Effector memory CD4-positive, alpha-beta T cell (primary cell): ENCODE measurements around the gene SH3BGRL3.

Experiments used
- DNase-seq, 3 donors: peaks; one replicate each; pipeline ENCODE4 v3.0.0-alpha.2; 2020
- H3K27ac ChIP-seq: 2 replicates; pipeline ENCODE4 v1.7.0; 2013; ENCODE audit warnings: mild to moderate bottlenecking, low read length, moderate library complexity; ENCODE audit not compliant: insufficient read depth, poor library complexity, severe bottlenecking
- H3K27me3 ChIP-seq: replicated peaks from 2 replicates; pipeline ENCODE4 v1.7.0; 2013; ENCODE audit warnings: mild to moderate bottlenecking, low read length; ENCODE audit not compliant: insufficient read depth, control insufficient read depth, poor library complexity, severe bottlenecking
- H3K36me3 ChIP-seq: 2 replicates; pipeline ENCODE4 v1.7.0; 2013; ENCODE audit warnings: mild to moderate bottlenecking, low read length, moderate library complexity; ENCODE audit not compliant: control insufficient read depth, insufficient read depth
- H3K4me1 ChIP-seq: 2 replicates; pipeline ENCODE4 v1.7.0; 2013; ENCODE audit warnings: low read length, mild to moderate bottlenecking; ENCODE audit not compliant: control insufficient read depth, insufficient read depth, poor library complexity, severe bottlenecking
- H3K4me3 ChIP-seq: 2 replicates; pipeline ENCODE4 v1.7.0; 2013; ENCODE audit warnings: low read length, low read depth, mild to moderate bottlenecking; ENCODE audit not compliant: insufficient read depth, poor library complexity, severe bottlenecking
- H3K9me3 ChIP-seq: 2 replicates; pipeline ENCODE4 v1.7.0; 2013; ENCODE audit warnings: mild to moderate bottlenecking, low read length, moderate library complexity; ENCODE audit not compliant: control insufficient read depth

The SH3BGRL3 gene

DNA sequence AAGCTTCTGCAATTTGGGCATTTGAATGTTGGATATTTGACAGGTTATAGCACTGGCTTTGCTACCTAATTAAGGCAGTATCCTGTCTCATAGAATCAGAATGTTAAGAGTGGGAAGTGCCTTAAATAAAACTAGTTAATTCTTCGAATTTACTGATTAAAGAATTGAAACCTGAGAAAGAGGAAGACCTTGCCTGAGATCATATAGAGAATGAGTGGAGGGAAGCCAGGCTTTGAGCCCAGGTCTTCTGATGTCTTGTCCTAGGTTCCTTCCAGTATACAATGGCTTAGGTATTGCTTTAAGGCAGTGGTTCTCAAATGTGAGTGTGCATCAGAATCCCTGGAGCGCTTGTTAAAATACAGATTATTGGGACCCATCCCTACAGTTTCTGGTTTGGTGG, 20.9 kb upstream of the SH3BGRL3 start:
- H3K27ac ChIP-seq = no peak overlapping the region
- DNase-seq = no peak
- H3K27me3 ChIP-seq = no peaks in the 10 kb centered on the region
- no peak overlapping the region for H3K4me3 ChIP-seq
- H3K36me3 ChIP-seq = peaks cover 43% of the 10 kb centered on the region
- H3K4me1 ChIP-seq = no peaks in the 10 kb centered on the region
- H3K9me3 ChIP-seq = no peaks in the 10 kb centered on the region

DNA sequence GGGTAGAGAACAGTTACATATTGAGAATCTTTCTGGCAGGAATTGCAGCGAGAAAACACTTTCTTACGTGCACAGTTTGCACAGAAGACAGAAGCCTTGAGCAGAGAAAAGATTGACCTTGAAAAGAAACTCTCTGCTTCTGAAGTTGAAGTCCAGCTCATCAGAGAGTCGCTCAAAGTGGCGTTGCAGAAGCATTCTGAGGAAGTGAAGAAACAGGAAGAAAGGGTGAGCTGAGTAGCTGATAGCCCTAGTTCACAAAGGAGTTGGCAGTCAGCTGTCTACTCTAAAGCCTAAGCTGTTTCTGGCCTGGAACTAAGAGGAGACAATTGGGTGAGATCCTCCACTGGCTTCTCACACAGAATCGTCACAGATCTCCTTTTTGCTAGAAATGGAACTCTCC, 20.3 kb upstream of the SH3BGRL3 start:
- H3K27me3 ChIP-seq = no peaks in the 10 kb centered on the region
- no peak for DNase-seq
- H3K27ac ChIP-seq = no peak overlapping the region
- no peaks in the 10 kb centered on the region for H3K4me1 ChIP-seq
- H3K9me3 ChIP-seq = no peaks in the 10 kb centered on the region
- H3K36me3 ChIP-seq = peaks cover 44% of the 10 kb centered on the region
- H3K4me3 ChIP-seq = no peak overlapping the region

GRCh38 chr1:26263212-26263611, 16.7 kb upstream of the SH3BGRL3 start:
- Histone ChIP-seq H3K9me3 (no peaks in the 10 kb centered on the region), H3K36me3 (peaks cover 32% of the 10 kb centered on the region), H3K27me3 (no peaks in the 10 kb centered on the region), H3K27ac (no peak overlapping the region), H3K4me1 (no peaks in the 10 kb centered on the region), H3K4me3 (no peak overlapping the region)
- no peak for DNase-seq

DNA sequence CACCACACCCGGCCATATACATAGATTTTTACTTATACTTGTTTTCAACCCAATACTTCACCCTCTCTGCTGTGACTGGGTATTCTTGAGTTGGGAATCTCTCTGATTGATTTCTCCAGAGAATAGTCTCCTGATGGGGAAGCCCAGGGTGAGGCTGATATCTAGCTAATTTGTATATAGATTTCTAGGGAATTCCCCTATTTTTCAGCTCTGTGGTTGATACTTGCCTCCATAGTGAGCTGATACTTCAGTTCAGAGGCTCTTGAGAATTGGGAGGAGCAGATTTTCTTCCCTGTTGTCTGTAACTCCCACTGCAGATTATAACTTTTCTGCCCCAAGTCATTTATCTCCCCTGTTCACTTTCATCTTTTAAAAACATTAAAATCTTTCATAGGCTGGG, 14.5 kb upstream of the SH3BGRL3 start:
- Histone ChIP-seq H3K4me3 (no peak overlapping the region), H3K4me1 (no peaks in the 10 kb centered on the region), H3K36me3 (peaks cover 28% of the 10 kb centered on the region), H3K9me3 (no peaks in the 10 kb centered on the region), H3K27me3 (no peaks in the 10 kb centered on the region), H3K27ac (no peak overlapping the region)
- no peak for DNase-seq

GRCh38 chr1:26268290-26269197, 11.3 kb upstream of the SH3BGRL3 start:
- H3K36me3 ChIP-seq = peaks cover 32% of the 10 kb centered on the region
- DNase-seq = no peak
- H3K4me3 ChIP-seq = no peak overlapping the region
- H3K9me3 ChIP-seq = no peaks in the 10 kb centered on the region
- H3K4me1 ChIP-seq = no peaks in the 10 kb centered on the region
- no peaks in the 10 kb centered on the region for H3K27me3 ChIP-seq
- H3K27ac ChIP-seq = no peak overlapping the region

DNA sequence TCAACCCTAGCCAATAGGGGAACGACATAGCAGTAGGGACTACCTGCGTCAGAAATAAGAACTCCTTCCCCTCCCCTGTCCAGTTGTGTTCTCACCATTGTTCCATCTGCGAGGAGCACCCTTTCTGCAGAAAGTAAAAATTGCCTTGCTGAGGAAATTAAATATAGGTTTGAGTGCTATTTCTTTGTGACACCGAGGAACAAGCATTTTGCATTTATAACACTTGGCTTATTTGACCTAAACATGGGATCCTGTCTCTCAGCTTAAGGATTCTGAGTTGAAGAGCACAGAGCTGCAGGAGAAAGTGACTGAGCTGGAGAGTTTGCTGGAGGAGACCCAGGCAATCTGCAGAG, 10.7 kb upstream of the SH3BGRL3 start:
- no peaks in the 10 kb centered on the region for H3K27me3 ChIP-seq
- no peaks in the 10 kb centered on the region for H3K9me3 ChIP-seq
- H3K27ac ChIP-seq = no peak overlapping the region
- H3K36me3 ChIP-seq = peaks cover 27% of the 10 kb centered on the region
- DNase-seq = no peak
- no peak overlapping the region for H3K4me3 ChIP-seq
- no peaks in the 10 kb centered on the region for H3K4me1 ChIP-seq

GRCh38 chr1:26274801-26275425, 5.0 kb upstream of the SH3BGRL3 start:
- no peaks in the 10 kb centered on the region for H3K27me3 ChIP-seq
- no peak for DNase-seq
- no peaks in the 10 kb centered on the region for H3K9me3 ChIP-seq
- no peak overlapping the region for H3K27ac ChIP-seq
- peaks cover 24% of the 10 kb centered on the region for H3K36me3 ChIP-seq
- peaks cover 44% of the 10 kb centered on the region for H3K4me1 ChIP-seq
- H3K4me3 ChIP-seq = no peak overlapping the region

DNA sequence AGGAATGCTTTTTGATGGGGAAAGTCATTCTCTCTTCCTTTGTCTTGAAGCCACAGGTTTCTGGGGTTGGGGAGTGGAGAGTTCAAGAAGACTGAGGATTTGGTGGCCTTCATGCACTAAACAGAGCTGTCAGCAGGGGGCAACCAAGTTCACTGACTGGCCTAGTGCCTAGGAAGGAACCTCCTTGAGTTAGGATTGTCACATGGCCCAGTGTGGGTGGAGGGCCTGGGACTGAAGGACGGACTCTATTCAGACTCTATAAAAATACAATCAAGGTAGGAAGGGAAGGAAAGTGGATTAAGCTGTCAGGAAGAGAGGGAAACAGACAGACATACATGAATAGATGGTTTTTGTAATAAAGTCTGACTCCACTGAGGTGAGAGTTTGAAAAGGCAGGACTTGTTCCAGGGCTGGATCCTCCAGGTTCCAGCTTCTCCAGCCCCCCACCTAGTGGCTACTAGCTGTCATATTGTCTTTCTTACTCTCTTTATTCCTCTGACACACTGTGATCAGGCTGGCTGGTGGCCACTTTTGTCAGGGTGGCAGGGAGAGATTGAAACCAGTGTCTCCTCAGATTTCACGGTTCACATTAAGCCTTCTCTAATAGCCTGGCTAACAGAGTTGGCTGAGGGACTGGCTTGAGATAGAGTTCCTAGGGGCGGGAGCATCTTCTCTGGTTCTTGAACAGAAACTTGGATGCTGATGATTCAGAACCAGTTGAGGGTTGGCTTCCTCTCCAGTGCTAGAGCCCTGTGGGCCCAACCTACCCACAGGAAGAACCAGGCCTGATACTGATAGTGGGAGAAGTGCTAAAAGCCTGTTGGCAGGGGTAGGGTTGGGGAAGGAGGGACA, 4.1 kb upstream of the SH3BGRL3 start:
- Histone ChIP-seq H3K4me3 (no peak overlapping the region), H3K27me3 (no peaks in the 10 kb centered on the region), H3K36me3 (peaks cover 19% of the 10 kb centered on the region), H3K27ac (peak overlapping the region; percentile 94), H3K9me3 (no peaks in the 10 kb centered on the region), H3K4me1 (peaks cover 50% of the 10 kb centered on the region)
- peak; percentile 65 to 75 (median 72) for DNase-seq

DNA sequence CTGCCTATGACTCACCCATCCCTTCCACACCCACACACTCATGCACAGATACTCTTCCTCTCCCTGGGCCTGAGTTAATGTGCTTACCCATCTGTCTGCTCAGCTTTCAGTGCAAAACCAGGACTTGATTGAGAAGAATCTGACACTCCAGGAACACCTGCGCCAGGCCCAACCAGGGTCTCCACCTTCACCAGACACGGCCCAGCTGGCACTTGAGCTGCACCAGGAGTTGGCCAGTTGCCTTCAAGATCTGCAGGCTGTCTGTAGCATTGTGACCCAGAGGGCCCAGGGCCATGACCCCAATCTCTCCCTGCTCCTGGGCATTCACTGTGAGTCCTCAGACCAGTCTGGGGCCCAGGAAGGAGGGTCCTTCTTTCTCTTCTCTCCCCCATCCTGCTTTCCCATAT, 3.5 kb upstream of the SH3BGRL3 start:
- Histone ChIP-seq H3K9me3 (no peaks in the 10 kb centered on the region), H3K4me3 (peak overlapping the region; percentile 2), H3K27ac (peak overlapping the region; percentile 94), H3K27me3 (no peaks in the 10 kb centered on the region), H3K36me3 (peaks cover 20% of the 10 kb centered on the region), H3K4me1 (peaks cover 56% of the 10 kb centered on the region)
- DNase-seq = no peak
